EH (cell line): Measurements from ENCODE around the gene OGFR.
A peak's percentile ranks its signal among the peaks of the same experiment; 100 is the strongest.

ENCODE experiments used
- DNase-seq: peaks from one replicate; pipeline ENCODE4 v3.0.0-alpha.2; 2015; ENCODE audit warnings: low read depth

Gene OGFR

DNA sequence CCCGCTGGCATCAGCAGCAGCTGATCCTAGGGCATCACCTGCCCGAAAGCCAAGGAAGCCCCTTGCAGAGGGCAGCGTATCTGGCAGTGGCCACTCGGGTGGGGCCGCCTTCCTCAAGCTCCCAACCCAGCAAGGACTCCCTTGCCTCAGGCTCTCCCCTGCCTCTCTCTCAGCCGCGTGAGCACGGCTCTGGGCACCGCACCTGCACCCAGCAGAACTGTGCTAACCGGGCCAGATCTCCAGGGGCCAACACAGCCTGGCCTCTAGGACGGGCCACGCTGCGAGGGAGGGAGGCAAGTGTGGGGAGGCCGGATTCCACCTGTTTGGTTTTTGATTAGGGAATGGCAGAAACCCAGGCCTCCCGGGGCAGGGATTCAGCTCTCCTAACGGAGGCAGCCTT, 20.1 kb upstream of the OGFR start:
- no peak for DNase-seq

DNA sequence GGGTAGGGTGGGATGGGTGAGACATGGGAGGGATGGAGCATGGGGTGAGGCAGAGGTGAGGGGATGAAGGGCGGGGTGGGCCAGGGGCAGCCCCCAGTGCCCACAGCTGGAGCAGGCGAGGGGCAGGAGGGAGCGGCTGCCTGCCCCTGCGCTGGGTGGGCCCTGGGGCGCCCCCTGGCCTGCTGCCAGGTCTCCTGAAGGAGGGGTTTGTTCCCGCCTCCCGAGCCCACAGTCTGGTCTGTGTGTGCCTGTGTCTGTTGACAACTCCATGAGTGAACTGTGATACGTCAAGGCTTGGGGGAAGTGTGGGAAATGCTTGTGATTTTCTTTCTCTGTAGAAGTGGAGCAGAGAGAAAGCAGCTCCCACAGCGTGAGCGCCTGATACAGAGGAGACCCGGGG, 19.2 kb upstream of the OGFR start:
- no peak for DNase-seq

DNA sequence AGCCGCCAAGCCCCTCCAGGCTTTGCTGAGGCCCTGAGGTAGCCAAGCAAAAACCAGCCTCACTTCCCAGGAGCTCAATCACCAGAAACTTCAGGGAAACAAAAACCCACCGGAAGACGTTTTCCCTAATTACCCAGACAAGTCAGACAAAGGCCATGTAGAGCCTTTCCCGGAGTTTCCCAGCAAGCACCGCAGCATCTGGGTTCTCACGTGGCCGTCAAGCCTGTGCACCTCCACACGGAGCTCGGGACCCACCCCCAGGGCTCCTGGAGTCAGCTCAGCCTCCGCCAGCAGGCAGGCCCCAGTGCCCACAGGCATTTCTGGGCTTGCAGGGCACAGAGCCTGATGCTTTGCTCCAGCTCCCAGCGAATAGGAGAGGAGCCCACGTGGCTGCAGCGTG, 18.5 kb upstream of the OGFR start:
- no peak for DNase-seq

DNA sequence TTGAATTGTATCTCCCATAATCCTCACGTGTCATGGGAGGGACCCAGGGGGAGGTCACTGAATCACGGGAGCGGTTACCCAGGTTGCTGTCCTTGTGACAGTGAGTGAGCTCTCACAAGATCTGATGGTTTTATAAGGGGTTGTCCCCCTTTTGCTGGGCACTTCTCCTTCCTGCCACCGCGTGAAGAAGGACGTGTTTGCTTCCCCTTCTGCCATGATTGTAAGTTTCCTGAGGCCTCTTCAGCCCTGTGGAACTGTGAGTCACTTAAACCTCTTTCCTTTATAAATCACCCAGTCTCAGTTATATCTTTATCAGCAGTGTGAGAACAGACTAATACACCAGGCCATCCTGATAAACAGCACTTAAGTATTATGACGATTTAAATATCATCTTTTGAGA, 17.3 kb upstream of the OGFR start:
- no peak for DNase-seq

DNA sequence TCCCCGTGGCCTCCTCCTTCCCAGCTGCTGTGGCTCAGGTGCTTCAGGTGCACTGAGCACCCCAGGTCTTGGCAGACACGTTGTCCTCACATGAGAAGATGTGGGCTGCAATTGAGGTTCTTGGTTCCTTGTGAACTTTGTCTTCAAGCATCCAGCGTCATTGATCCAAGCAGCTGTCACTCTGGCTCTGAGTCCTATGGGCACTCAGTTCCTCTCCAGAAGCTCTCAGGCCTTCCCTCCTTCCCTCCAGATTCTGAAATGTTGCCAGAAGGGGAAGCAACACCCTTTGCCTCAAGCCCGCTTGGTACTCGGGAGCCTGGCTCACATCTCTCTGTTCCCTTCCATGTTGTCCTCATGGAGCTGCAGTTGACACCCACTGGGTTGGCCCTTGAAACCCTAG, 16.8 kb upstream of the OGFR start:
- DNase-seq, result no peak

DNA sequence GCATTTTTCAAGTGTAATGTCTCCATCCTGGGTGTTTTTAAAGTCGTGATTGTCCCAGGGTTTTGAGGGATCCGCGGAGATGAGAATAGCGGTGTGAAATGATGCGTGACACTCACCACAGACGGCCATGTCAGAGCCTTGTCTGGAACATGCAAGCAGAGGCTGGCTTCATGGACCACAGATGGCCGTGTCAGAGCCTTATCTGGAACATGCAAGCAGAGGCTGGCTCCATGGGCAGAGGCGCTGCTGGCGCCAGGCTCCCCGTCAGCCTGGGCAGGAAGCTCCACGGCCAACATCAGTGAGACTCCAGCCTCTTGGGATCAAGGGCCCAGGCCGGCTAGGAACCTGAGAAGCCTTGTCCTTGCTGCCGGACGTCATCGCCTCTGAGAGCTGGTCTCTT, 16.0 kb upstream of the OGFR start:
- DNase-seq, result no peak

DNA sequence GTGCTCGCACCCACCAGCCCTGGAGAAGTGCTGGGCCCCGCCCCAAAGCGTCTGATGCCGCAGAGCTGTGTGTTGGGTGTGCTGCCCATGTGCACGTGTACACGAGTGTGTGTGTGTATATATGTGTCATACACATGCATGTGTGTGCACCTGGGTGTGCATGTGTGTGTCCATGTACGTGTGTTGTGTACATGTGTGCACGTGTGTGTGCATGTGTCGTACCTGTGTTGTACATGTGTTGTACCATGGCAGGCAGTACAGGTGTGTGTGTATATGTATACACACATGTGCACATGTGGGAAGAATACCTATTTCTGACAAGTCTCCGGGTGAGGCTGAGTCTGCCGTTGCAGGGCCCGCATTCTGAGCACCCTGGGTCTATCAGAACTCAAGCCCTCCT, 14.6 kb upstream of the OGFR start:
- DNase-seq, result no peak

DNA sequence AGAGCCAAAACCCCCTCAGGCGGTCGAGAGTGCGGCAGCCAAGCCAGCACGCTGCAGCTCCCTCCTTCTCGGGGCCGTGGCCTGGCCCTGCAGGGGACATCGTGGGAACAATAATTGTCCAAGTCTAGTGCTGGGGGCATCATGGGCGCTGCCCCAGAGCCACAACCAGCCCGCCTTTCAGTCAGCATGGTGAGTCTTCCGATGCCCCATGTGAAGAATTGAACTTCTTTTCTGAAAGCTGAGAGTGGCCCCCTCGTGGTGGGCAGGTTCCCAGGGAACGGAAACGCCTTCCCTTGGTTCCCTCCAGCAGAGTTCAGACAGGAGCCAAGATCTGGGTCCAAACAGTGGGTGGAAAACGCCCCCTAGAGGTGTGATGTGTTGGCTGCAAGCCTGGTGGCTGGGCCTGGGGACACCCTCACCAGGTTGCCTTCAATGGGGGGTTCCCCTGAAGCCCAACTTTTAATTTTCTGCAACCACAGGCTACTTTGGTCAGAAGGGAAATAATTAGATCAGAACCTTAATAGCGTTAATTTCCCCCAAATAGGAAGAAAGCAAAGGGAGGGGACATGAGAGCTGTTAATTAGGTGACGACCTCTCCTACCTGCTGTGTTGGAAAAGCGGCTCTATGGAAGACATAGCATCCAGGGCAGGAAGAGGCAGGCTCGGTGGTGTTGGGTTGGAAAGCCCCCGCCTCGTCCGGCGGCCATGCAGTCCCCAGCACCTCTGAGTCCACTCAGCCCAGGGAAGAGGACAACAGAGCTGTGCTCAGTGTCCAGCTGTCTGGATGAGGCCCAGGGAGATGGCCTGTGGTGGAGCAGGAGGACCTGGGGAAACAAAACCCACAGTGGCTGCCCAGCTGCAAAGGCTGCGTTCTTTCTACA, 13.1 kb upstream of the OGFR start:
- DNase-seq, result peak; percentile 90

DNA sequence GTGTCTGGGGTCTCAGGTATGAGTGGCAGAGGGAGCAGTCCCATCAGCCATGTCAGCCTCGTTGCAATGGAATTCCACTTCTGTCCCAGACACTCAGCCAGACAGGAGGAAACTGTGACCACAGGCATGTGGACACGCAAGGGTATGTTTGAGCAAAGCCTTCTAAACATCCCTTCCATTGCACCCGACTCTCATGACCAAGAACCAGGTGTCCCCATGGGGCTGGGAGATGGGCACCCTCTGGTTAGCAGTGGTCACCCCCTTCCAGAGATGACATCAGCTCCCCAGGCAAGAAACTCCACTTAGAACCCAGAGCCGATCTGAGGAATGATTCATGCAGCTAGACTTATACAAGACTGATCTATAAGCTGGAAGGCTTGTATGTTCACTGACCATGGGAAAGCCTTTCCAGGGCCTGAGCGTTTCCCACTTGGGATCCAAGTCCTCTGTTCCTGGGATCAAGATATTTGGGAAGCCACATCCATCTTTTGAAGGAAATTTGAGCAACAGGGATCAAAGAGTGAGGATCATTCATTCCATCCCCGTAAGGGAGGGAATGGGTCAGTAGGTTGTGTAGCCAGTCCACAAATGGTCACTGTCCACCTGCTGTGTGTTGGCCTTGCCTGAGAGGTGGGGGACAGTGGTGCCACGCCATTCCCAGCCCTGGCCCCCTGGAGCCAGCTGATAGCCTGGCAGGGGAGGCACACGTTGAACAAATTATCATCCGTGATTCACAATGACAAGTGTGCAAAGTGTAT, 12.3 kb upstream of the OGFR start:
- DNase-seq, result peak; percentile 74

DNA sequence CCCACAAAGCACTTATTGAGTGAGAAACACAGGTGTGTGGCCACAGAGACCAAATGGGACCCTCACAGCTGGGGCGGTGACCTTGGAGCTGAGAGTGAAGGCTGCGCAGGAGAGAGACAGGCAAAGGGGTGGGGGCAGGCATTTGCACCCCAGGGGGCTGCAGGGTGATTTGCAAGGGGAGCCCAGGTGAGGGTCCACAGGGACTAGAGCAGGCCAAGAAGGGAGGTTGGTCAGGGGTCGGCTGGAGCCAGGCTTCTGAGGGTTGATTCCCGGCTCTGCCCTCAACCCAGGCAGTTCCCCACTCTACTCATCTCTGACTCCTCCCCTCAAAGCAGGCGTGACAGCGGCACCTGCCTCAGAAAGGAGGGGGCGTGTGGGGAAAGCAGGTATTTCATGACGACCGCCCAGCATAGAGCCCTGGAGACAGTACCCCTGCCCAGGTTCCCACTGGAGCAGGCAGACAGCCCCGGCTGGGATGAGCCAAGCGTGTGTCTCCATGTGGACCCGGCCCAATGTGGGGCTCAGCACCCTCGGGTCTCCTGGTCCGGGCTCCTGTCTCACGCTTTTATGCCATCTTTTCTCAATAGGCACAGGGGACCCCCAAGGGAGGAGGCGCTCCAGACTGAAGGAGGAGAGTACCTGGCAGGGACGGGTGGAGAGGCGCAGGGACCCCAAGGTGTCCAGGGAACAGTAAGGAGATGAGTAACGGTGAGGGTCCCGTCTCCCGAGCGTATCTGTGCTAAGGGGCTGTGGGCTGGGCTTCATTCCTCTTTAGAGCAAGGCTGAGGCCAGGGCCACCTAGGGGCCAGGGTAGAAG, 11.5 kb upstream of the OGFR start:
- DNase-seq, result no peak

DNA sequence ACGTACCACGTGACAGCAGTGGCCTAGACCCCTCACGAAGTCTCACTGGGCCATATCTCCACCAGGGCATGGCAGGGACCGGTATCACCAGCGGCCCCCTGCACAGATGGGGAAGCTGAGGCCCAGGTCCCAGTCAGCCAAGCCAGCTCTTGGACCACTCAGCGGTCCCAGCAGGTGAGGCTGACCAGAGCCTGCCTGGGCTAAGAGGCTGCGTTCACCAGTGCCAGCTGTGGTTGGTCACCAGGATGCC, 11.0 kb upstream of the OGFR start:
- DNase-seq, result no peak

DNA sequence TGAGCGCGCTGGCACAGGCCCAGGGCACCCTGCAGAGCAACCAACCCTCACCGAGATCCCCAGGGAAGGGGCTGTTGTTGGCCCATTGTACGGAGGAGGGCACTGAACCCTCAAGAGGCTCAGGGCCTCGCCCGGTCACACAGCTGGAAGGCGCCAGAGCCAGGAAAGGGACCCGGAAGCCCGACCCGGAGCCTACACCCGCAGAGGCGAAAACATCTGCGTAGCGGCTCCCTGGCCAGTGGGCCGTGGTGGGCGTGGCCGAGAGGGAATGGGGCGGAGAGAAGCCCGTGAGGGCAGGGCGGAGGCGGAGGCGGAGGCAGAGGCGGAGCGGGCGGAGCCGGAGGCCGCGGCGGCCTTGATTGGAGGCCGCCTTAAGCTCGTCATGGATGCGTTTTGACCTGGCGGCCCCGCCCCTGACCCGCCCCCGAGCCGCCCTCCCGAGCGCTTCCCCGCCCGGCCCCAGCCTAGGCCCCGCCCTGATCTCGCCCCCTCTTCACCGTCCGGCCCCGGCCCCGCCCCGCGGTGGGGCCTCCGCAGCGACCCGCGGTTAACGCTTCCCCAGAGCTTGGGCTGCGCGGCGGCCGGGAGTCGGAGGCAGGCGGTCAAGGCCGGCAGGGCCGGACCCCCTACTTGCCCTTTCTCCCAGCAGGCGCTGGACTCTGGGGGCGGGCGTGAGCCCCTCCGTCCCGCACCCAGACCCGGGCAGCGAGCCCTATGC, 10.5 kb upstream of the OGFR start:
- peak; percentile 96 for DNase-seq

DNA sequence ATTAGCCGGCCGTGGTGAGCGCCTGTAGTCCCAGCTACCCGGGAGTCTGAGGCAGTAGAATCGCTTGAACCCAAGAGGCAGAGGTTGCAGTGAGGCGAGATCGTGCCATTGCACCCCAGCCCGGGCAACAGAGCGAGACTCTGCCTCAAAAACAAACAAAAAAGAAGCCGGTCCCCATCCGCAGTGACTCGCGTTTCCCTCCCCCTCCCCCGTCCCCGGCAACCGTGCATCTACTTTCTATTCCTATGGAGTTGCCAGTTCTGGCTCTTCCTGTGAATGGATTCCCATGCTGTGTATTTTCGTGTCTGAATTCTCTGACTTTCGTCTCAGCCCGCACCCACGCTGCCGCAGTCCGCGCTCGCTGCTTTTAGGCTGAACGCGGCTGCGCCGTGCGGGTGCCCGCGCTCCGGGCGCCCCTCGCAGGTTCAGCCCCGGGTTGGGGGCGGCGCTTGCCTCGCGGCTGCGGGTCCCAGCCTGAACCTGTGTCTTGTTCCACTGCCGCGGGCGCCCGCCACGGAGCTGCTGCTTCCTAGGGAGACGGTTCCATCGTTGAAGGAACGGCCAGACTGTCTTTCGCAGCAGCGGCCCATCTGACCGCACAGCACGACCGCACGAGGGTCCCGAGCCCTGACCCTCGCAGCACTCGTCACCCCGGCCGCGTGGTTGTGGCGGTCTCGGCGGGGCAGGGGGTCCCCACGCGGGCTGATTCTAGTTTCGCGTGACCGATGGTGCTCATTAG, 9.4 kb upstream of the OGFR start:
- DNase-seq, result peak; percentile 62

DNA sequence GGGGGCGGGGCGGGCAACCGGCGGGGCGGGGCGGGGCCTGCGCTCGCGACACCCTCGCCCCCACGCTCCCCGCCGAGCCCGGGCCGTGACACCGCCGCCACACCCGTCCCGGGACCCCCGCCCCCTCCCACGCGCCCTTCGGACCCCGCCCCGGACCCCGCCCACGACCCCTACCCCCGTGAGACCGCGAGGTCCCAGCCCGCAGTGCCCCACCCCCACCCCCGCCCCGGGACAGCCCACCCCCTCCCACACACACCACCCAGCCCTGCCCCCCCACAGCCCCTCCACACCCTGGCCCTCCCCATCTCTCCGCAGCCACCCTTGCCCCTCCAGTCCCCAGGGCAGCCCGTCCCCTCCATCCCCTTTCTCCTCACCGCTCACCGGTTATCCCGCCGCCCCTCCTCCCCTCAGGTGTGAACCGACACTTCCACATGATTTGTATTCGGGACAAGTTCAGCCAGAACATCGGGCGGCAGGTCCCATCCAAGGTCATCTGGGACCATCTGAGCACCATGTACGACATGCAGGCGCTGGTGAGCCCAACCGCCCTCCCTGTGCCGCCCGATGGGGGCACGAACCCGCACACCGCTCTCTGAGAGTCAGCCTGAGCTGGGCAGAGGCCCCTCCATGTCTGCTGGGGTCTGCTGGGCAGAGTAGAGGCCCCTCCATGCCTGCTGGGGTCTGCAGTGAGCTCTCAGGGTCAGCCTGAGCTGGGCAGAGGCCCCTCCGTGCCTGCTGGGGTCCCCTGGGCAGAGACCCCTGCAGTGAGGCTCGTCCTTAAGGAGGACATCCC, 7.7 kb upstream of the OGFR start:
- DNase-seq, result no peak

DNA sequence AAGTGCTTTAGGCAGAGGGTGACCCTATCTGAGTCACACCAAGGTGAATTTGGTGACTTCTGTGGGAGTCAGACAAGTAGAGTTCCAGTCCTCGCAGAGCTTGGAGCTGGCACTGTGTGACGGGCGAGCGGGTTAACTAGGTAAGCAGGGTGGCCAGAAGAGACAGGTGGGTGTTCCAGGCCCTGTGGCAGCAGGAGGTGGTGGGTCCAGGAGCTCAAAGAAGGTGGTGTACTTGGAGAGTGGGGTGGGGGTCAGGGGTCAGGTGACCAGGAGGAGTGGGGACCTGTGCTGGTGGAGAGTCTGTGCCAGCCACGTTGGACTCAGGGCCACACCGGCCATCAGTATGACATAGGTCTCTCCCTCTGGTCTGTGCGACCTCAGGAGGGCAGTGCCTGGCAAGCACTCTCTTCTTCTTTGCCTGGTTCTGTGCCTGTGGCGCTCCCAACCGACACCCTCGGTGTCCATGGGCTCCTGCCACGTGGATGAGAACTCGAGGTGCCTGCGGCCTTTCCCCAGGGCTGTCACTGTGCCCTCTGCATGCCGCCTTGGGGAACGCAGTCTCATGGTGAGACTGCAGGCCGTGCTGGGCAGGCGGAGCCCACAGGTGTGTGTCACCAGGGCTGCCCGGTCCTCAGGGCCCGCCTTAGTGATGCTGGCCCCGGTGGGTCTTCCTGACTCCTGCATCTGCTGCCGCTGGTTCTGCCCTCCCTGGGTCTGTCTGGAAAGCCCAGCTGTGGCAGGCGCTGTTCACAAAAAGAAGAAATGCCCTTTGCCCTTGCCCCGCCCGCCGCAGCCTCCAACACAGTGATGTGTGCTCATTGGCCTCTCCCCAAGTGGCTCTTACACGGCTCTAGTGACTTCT, 6.7 kb upstream of the OGFR start:
- no peak for DNase-seq

DNA sequence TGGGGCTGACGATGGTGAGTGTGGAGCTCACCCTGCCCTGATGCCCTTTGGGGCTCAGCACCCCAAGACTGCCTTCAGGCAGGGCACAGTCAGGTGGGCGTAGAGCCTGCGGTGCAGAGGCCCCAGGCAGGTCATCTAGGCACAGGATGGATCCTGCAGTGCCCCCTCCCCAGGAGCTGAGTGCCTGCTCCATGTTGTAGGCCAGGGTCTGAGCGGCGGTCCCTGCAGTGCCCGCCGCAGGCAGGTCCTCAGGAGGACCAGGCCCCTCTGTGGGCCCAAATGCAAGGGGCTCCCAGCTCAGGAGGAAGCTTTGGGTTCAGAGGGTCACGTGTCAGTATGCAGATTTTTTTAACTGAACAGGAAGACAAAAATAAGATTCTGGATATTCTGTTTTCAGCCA, 5.6 kb upstream of the OGFR start:
- DNase-seq, result no peak

DNA sequence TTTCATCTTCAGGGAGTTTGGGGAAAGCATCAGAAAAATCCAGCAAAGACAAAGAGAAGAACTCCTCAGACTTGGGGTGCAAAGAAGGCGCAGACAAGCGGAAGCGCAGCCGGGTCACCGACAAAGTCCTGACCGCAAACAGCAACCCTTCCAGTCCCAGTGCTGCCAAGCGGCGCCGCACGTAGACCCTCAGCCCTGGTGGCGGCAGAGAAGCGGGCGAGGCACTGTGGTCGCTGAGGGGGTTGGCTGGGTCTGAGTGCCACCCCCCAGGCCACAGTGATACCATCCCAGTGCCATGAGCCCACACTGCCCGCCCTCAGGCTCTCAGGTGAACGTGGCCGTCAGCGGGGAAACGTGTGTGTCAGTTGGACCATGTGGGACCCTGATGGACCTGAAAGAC, 5.2 kb upstream of the OGFR start:
- DNase-seq, result no peak

DNA sequence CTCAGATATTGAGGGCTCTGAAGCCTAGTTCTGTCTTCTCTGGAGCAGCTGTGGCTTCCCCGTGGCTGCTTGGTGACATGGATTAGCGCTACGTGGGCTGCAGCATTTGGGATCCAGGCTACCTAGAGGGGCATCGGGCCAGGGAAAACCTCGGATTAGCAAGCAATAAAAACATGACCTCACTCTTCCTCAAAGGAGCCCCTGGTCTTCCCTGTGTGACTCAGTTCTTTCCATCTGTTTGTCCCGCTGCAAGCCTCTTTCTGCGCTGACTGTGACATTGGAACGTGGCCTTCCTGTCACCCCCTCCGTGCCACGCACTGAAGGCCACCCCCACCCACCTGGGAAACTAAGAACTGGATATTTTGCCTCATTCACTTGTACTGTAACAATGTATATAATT, 4.8 kb upstream of the OGFR start:
- no peak for DNase-seq

DNA sequence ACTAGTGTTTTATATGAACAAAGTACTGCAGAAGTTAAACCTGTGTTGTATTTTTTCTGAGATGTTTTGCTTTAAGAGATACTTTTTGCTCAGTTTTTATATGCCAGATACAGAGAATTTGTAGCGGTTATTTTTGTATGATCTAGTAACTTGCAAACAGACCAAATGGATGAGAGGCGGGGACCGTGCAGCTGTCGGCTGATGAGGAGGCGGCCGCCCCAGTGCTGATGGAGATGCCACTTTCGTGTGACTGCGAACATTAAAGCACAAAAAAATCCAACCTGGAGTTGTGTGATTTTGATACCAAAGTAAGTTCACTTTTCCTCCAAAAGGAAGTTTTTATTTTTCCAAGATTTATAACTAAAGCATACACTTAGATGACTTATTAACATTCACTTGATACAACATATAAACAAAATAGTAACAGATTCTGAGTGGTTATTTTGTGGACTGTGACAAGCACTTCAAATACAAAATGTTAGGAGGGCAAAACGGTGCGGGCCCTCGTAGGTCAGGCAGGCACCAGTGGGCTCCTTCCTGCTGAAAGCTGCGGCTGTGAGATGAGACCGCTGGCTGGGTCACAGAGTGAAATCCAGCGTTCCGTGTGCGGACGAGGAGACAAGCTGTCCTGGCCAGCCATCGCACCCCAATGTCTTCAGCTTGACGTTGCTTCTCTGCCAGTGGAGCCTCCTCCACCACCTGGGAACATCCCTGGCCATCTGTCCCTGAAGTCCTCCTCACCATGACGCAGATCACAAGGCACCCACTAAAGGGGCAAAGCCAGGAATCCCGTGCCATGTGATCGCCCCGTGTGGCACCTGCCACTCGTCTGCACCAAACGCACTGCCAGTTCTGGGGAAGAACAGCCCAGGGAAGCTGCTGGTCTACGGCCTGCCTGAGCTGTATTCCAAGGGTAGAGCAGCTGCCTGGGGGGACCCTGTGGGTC, 4.0 kb upstream of the OGFR start:
- DNase-seq, result no peak
